Hematopoietic multipotent progenitor cell treated with erythropoietin and hydrocortisone succinate and interleukin-3 and kit ligand, for 8 days (in vitro differentiated cells): Measurements from ENCODE around the gene EPHB2.

ENCODE experiments used
- DNase-seq: peaks from one replicate; pipeline ENCODE4 v3.0.0-alpha.2; 2015

Gene EPHB2

GRCh38 chr1:22722901-22723550 is 12.4 kb downstream of the EPHB2 start:
- DNase-seq, result no peak

- no peak for DNase-seq
Measured at GRCh38 chr1:22727873-22728272, 17.2 kb downstream of the EPHB2 start.

- DNase-seq, result no peak
Measured at GRCh38 chr1:22728751-22729399, 18.2 kb downstream of the EPHB2 start.

GRCh38 chr1:22729400-22729773 is 18.7 kb downstream of the EPHB2 start:
- no peak for DNase-seq

GRCh38 chr1:22729912-22730311 is 19.3 kb downstream of the EPHB2 start:
- DNase-seq, result no peak

GRCh38 chr1:22731924-22732720 is 21.5 kb downstream of the EPHB2 start:
- no peak for DNase-seq

- DNase-seq, result no peak
Measured at GRCh38 chr1:22733643-22734042, 23.0 kb downstream of the EPHB2 start.

- DNase-seq, result no peak
Measured at GRCh38 chr1:22736501-22737080, 26.0 kb downstream of the EPHB2 start.

GRCh38 chr1:22737374-22738068 is 26.9 kb downstream of the EPHB2 start:
- DNase-seq, result no peak

- no peak for DNase-seq
Measured at GRCh38 chr1:22738069-22738435, 27.4 kb downstream of the EPHB2 start.

GRCh38 chr1:22738522-22738921 is 27.9 kb downstream of the EPHB2 start:
- DNase-seq, result no peak

GRCh38 chr1:22739648-22740385 is 29.2 kb downstream of the EPHB2 start:
- no peak for DNase-seq

GRCh38 chr1:22741118-22741517 is 30.5 kb downstream of the EPHB2 start:
- no peak for DNase-seq

GRCh38 chr1:22745669-22746585 is 35.3 kb downstream of the EPHB2 start:
- no peak for DNase-seq

GRCh38 chr1:22747021-22747734 is 36.5 kb downstream of the EPHB2 start:
- no peak for DNase-seq

- no peak for DNase-seq
Measured at GRCh38 chr1:22747735-22748073, 37.1 kb downstream of the EPHB2 start.

GRCh38 chr1:22749503-22749902 is 38.9 kb downstream of the EPHB2 start:
- DNase-seq, result no peak

- DNase-seq, result no peak
Measured at GRCh38 chr1:22749919-22750684, 39.5 kb downstream of the EPHB2 start.

- DNase-seq, result no peak
Measured at GRCh38 chr1:22750685-22751051, 40.0 kb downstream of the EPHB2 start.

- no peak for DNase-seq
Measured at GRCh38 chr1:22751124-22751531, 40.5 kb downstream of the EPHB2 start.
